SK-N-SH treated with all-trans-retinoic acid at 6 μM for 48 hours (cell line): ENCODE data around the gene OTUD3.

Source experiments
- POU6F1 ChIP-seq: fragments of 250-450 bp; sonication (Bioruptor Pico); IDR thresholded peaks from 2 replicates; pipeline ENCODE4 v1.8.0; 2021; ENCODE audit warnings: low read depth, mild to moderate bottlenecking, moderate library complexity, borderline replicate concordance
- TOX ChIP-seq: fragments of 250-450 bp; sonication (Bioruptor Pico); IDR thresholded peaks from 2 replicates; pipeline ENCODE4 v1.8.0; 2021; ENCODE audit warnings: mild to moderate bottlenecking, moderate library complexity, borderline replicate concordance
- TF ChIP-seq, protein P1 (sequence below): fragments of 250-450 bp; sonication (Bioruptor Pico); IDR thresholded peaks from 2 replicates; pipeline ENCODE4 v1.5.1; 2020; ENCODE audit warnings: low read depth, mild to moderate bottlenecking, moderate library complexity

GRCh38 chr1:19840228-19840627 lies 42.0 kb upstream of the OTUD3 start:
- TF ChIP-seq, protein P1, sequence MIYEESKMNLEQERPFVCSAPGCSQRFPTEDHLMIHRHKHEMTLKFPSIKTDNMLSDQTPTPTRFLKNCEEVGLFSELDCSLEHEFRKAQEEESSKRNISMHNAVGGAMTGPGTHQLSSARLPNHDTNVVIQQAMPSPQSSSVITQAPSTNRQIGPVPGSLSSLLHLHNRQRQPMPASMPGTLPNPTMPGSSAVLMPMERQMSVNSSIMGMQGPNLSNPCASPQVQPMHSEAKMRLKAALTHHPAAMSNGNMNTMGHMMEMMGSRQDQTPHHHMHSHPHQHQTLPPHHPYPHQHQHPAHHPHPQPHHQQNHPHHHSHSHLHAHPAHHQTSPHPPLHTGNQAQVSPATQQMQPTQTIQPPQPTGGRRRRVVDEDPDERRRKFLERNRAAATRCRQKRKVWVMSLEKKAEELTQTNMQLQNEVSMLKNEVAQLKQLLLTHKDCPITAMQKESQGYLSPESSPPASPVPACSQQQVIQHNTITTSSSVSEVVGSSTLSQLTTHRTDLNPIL (CRISPR knock-in tag) = no peak
- TF ChIP-seq TOX (CRISPR knock-in tag) (no peak), POU6F1 (CRISPR knock-in tag) (no peak)
